NAMALWA (cell line): ENCODE results near the gene AZI2.

Source experiments
- DNase-seq: peaks from one replicate; pipeline ENCODE4 v3.0.0-alpha.2; 2015; ENCODE audit warnings: low spot score

The AZI2 gene

DNA sequence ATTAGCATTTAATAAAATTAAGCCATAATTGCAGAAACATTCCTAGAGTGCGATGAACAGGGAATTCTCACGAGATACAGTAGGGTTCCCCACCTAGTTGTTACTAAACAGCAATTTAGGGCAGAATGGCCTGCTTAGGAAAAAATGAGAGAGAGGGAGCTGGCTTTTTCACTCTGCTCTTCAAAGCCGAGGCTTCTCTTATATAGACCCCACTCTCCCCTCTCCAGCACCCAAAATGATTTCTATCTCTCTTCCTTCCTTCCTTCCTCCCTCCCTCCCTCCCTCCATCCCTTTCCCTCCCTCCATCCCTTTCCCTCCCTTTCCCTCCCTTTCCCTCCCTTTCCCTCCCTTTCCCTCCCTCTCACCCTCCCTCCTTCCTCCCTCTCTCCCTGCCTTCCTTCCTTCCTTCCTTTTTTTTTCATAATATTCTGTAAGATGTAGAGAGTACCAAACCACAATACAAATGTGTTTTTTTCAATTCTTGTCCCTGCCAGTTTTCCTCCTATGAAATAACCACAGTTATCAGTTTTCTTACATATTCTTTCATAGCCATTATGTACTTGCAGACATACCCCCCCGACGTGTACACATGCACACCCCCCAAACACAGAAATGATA, 48.2 kb downstream of the AZI2 start:
- no peak for DNase-seq

DNA sequence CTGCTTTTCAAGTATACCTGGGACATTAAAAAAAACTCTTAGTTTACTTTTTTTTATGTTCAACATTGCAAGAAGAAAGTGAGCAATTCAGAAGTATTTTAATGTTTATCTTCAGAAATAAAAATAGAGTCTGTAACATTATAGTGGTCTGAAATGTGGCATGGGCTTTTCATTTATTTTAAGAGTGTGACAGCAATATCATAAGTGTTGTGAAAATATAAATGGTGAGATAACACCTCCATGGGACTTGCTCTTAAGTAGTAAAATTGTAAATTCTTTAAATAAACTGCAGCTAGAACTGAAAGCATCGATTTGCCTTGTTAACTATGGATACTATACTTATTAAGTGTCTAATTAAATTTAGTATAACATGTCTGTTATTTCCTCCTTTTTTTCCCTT, 48.9 kb downstream of the AZI2 start:
- DNase-seq = no peak

DNA sequence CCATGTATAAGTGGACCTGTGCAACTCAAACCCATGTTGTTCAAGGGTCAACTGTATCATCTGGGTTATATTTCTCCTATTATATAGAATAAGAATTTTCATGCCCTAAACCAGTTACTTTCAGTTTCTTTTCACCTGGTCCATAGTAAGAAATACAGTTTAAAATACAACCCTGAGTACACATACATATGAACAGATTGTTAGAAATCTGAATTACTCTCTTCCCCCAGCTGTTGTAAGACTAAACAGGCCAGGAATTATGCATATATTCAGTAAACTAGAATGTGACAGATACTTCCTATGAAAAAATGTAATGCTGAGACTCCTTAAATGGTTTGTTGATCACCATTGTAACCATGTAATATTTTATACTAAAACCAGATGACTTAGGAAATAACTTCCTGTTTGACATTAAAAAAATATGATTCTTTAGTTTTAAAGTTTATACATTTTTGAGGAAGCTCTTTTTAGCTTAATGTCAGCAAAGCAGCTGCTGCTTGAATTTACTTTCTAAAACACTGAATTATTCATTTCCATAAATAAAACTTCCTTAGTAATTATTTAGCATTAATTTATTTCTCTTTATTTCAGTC, 52.6 kb downstream of the AZI2 start:
- no peak for DNase-seq

DNA sequence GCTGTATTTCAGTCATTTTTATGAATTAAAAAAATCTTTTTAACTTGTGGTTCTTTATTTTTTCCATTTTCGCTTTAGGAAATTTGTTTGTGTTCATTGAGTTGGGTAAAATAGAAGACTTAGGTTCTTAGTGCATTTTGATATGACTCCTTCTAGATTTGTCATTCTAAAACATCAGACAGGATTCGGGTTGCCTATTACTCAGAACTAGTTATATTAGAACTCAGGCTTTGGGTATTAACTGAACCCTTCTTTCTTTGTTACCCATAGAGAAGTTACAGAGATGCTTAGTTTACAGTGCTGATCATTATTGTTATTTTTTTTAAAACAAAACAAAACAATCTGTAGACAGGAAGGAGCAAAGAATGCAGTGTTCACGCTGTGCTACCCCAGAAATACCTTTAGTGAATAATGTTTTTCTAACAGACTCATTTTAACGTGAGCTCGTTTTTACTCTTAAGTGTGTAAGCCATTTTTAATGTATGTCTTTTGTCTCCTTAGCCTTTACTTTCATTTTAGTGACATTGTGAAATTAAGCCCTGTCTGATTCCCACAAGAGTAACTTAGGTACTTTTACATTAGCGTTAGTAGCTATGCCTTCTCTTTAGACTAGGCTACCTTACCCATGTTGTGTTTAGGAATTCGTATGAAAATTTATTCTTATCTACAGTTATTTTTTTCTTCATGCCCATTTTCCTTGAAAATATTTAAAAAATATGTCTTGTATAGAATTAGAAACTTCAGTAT, 53.8 kb downstream of the AZI2 start:
- DNase-seq = no peak

DNA sequence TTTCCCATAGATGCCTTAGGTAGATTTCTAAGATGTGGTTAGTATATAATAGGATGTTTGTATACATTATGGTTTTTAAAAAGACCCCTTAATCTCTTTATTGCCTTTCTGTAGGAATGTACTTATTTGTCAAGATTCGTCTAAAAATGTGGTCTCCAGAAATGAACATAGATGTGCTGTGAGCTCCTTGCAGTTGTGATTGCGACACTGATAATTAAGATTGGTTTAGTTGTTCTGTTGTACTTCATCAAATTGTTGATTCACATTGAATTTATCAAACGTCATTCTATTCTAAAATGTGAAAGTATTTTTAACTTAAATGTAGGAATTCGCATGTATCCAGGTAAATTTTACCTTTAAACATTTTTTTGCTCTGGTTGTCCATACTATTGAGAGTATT, 56.0 kb downstream of the AZI2 start:
- DNase-seq = no peak

DNA sequence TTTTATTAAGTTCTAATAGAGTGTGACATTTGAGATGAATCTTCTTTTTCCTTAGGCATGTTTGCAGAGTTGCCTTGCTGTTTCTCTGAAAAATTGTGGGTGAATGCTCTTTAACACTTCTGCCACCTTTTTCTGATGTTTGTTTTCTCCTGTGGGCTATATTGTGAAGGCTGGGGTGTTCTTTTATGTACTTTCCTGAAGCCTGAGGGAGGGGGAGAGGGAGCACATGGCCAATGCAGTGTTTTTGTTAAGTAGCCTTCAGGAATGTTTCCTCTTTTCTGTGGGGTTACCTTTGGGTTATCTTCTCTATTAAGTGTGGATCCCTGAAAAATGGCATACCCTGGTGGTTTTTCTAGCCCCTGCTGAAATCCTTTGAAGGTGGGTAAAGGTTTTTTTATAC, 57.0 kb downstream of the AZI2 start:
- no peak for DNase-seq

DNA sequence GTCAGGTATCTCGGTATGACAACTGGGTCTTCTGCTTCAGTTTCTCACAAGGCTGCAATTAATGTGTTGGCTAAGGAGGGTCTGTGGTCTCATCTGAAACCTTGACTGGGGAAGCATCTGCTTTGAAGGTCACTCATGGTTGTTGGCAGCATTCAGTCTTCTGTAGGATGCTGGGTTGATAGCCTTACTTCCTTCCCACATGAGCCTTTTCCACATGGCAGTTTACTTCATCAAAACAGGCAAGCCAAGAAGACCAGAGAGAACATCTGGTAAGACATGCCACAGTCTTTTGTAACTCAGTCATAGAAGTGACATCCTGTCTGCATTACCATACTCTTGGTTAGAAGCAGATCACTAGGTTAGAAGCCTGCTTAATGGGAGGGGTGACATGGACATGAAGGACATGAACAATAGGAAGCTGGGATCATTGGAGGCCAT, 57.7 kb downstream of the AZI2 start:
- DNase-seq = no peak

DNA sequence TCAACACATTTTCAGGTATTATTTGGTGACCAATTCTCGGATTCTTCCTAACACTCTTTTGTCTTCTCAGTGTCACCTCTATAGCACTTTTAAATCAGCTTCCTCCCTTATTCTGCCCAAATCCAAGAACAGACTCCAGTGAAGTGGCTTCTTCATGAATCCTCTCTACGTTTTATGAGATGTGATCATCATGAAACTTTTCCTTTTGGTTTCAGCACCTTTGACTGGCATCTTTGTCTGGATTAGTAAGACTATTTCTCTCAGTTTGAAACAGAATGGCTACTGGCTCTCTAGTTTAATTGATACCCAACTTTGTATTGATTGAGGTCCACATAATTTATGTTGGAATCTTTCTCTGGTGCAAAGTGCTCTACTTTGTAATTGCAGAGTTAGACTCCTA, 61.6 kb downstream of the AZI2 start:
- no peak for DNase-seq

DNA sequence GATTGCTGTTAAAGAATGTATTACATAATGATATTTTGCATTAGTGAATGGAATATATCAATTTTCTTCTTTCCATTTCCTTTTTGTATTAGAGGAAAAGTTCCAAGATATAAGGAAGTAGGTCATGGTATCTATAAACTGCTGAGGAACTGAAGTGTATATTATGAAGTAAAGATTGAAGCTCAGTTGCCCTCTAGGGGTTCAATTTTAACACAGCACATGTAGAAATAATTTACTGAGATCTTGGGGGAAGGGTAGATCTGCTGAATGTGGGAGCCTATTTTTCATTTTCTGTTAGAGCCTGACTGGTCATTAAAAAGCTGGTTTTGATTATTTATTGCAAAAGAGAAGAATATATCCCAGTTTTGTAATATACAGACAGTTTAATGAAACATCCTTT, 62.0 kb downstream of the AZI2 start:
- peak; percentile 61 for DNase-seq

DNA sequence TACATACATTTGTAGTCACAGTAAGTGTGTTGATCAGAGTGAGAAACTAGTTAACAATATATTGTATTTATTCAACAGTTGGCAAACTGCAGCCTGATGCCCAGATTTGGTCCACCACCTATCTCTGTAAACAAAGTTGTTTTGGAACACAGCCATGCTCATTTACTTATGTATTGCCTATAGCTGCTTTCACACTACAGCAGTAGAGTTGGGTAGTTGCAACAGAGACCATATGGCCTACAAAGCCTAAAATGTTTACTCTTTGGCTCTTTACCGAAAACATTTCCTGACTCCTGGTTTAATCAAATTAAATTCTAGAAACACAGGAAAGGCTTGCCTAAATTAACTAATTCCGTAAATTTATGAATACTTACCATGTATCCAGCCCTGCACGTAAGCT, 67.8 kb downstream of the AZI2 start:
- DNase-seq = no peak

DNA sequence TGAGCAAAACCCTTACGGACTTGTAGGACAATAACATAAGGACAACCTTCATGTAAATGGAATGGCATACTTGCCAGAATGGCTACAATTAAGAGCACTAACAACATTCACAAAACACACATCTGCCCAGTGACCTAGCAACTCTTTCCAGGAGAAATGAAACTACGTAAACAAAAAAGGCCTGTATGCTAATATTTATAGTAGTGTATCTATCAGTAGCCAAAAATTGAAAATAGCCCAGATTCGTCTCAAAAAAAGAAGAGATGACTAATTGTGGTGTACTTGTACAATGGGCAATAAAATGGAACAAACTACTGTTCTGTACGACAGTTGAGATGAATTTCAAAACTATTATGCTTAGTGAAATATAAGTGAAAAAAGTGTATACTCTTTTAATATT, 68.9 kb downstream of the AZI2 start:
- no peak for DNase-seq

DNA sequence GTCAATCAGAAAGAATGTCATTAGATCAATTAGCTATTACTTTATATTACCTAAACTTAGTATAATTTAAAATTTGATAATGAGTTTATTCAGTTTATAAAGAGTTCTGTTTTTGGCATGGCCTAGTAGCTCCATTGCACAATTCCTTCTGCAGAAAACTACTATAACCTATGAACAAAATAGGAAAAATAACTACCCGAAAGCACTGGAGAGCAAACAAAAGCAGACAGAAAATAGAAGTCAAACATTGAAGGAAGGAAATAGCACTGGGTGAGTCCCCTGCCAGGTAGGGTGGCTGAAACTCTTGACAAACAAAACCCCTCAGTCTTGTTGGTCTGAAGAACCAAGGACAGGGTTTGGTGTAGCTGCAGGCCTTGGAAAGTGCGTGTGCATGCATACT, 69.7 kb downstream of the AZI2 start:
- DNase-seq = no peak

DNA sequence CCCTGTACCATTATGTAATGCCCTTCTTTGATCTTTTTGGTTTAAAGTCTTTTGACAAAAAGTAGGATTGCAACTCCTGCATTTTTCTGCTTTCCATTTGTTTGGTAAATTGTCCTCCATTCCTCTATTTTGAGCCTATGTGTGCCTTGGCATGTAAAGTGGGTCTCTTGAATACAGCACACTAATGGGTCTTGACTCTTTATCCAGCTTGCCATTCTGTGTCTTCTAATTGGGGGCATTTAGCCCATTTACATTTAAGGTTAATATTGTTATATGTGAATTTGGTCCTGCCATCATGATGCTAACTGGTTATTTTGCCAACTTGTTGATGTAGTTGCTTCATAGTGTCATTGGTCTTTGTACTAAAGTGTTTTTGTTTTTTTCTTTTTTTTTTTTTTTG, 74.8 kb downstream of the AZI2 start:
- DNase-seq = no peak
